Measurements from ENCODE around the gene POU2F1. TPM values are rescaled to one million over a fixed set of nuclear protein-coding genes. Genes with fewer than 3 reads are reported as not detected.
"Not testable (repeated sequence)": the region's sequence is repeated elsewhere in the genome, so short reads cannot be mapped to it uniquely, and the experiment has no call there.

The POU2F1 gene
- total RNA-seq, 1 donor from 2014 or later, result 4.0 TPM

DNA sequence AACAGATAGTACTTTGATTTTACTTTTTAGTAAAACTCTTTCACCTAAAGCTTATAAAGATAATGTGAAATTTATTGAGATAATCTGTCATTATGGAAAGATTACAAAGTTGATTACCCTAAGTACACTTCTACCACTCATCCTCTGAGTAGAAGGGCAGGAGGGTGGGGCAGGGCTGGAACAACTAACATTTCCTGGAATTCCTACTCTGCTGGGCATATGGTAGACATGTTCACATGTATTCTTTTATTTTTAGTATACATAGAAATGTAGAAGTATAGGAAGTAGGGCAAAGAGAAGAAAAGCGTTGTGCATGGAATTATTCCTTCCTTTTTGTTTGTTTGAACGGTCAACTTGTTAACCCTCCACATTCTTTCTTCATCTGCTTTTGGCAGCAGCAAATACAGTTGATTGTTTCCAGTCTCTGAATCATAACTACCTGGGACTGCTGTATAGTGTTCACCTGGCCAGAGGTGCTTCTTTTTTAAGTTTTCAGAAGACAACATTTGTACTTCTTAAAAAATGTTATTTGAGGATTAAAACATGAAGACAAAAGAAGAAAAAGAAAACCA is 85.1 kb downstream of the POU2F1 start:
- DNase-seq (ENCODE audit: low read depth in 2 of 2), result peak in 1 of 2 donors; percentile 52

GRCh38 chr1:167310732-167311131 is 90.0 kb downstream of the POU2F1 start:
- no peak for DNase-seq (ENCODE audit: low read depth in 2 of 2)

DNA sequence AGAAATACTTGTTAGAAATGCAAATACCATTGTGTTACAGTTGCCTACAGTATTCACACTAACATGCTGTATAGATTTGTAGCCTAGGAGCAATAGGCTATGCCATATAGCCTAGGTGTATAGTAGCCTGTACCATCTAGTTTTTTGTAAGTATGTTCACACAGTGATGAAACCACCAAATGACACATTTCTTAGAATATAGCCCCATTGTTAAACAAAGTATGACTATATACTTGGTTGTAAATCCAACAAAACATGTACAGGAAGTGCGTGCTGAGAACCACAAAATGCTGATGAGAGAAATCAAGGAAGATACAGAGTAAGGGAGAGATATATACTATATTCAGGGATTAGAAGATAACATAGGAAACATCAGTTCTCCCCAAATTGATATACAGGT is 92.2 kb downstream of the POU2F1 start:
- DNase-seq (ENCODE audit: low read depth in 2 of 2), result peak in 1 of 2 donors; percentile 21

DNA sequence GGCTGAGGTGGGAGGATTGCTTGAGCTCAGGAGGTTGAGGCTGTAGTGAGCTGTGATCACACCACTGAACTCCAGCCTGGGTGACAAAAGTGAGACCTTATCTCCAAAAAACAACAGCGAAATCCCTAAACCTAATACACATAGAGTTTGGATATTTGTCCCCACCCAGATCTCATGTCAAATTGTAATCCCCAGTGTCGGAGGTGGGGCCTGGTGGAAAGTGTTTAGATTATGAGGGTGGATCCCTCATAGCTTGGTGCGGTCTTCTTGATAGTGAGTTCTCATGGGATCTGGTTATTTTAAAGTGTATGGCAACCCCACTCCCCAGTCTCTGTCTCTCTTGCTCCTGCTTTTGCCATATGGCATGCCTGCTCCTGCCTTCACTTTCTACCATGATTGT is 94.0 kb downstream of the POU2F1 start:
- no peak for DNase-seq (ENCODE audit: low read depth in 2 of 2)

DNA sequence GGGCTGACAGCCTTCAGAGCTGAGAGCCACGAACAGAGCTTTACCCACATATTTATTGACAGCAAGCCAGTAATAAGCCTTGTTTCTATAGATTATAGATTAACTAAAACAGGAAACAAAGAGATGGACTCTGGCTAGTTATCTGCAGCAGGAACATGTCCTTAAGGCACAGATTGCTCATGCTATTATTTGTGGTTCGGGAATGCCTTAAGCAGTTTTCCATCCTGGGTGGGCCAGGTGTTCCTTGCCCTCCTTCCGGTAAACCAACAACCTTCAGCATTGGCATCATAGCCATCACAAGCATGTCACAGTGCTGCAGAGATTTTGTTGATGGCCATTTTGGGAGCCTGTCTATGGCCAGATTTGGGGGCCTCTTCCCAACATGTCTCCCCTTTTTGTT is 96.8 kb downstream of the POU2F1 start:
- DNase-seq (ENCODE audit: low read depth in 2 of 2), result no peak

GRCh38 chr1:167319206-167319605 is 98.5 kb downstream of the POU2F1 start:
- DNase-seq (ENCODE audit: low read depth in 2 of 2), result not testable (repeated sequence)

- DNase-seq (ENCODE audit: low read depth in 2 of 2), result no peak
Measured at GRCh38 chr1:167322483-167322882, 101.8 kb downstream of the POU2F1 start.

- no peak for DNase-seq (ENCODE audit: low read depth in 2 of 2)
Measured at GRCh38 chr1:167325151-167325550, 104.5 kb downstream of the POU2F1 start.

- no peak for DNase-seq (ENCODE audit: low read depth in 2 of 2)
Measured at GRCh38 chr1:167328306-167328815, 107.7 kb downstream of the POU2F1 start.

GRCh38 chr1:167328816-167329483 is 108.3 kb downstream of the POU2F1 start:
- no peak for DNase-seq (ENCODE audit: low read depth in 2 of 2)

- DNase-seq (ENCODE audit: low read depth in 2 of 2), result no peak
Measured at GRCh38 chr1:167330601-167331293, 110.1 kb downstream of the POU2F1 start.

- no peak for DNase-seq (ENCODE audit: low read depth in 2 of 2)
Measured at GRCh38 chr1:167331650-167332049, 111.0 kb downstream of the POU2F1 start.

GRCh38 chr1:167332503-167332902 is 111.8 kb downstream of the POU2F1 start:
- DNase-seq (ENCODE audit: low read depth in 2 of 2), result peak in 1 of 2 donors; percentile 24

DNA sequence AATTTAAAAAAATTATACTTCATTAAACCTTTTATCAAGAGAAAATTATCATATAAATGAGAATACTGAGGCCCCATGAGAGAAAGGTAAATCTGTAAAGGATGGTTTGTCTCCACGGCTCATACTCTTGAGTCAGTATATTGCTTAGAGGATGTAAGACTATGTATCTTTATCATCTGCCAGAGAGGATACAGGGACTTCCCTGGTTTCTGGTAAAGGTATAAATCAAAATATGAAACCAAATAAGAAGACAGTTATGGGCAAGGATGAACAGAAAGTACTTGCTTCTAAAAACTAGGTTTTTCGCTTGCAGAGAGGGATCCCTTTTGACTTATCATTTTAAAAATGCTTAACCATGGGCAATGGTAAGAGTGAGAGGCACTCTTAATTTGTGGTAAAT is 112.4 kb downstream of the POU2F1 start:
- no peak for DNase-seq (ENCODE audit: low read depth in 2 of 2)

GRCh38 chr1:167333703-167334102 is 113.0 kb downstream of the POU2F1 start:
- no peak for DNase-seq (ENCODE audit: low read depth in 2 of 2)

DNA sequence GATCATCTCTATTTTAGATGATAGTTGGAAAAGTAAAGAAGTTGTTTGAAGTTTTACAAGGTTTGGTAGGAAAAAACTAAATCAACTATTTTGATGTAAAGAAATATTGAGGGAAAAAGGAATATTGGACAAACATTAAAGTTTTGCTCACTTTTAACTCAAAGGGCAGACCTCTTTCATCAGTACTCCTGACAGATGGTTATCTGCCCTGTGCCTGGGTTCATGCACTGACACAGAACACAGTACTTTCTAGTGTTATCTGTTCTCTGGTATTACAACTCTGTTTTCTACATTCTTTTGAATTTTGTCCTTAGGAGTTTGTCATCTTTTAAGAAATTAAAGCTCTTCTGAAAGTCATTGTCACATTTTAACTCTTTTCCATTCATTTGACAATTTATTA is 118.7 kb downstream of the POU2F1 start:
- no peak for DNase-seq (ENCODE audit: low read depth in 2 of 2)

DNA sequence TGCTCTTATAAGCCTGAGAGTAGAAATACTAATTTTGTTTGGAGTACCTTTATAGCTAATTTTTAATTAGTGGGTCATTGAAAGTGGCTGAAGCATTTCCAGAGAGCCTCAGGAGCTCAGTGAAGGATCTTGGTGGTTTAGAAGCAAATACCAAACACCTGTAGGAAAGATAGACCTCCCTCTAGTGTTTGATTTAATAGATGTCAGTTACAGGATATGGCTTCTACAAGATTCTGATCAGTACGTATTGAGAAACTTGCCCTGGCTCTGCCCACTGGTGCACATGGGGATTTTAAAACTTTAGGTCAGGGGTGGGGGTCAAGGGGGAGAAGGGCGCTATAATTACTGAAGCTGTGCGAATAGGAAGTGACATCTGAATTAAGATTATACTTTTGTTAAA is 122.2 kb downstream of the POU2F1 start:
- no peak for DNase-seq (ENCODE audit: low read depth in 2 of 2)

DNA sequence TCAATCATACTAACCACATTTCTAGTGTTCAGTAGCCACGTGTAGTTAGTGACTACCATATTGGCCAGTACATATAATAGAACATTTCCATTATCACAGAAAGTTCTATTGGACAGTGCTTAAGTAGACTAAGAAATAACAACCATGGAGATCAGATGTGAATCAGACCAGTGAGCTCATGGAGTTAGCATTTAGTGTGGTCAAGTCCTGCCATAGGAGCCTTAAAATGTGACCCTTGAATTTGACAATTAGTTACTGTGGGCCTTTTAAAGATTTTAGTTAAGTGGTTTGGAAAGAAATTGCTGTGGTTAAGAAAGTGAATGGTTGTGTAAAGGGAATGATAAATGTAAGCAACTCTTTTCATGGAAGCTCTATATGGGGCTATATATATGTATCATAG is 123.4 kb downstream of the POU2F1 start:
- no peak for DNase-seq (ENCODE audit: low read depth in 2 of 2)

DNA sequence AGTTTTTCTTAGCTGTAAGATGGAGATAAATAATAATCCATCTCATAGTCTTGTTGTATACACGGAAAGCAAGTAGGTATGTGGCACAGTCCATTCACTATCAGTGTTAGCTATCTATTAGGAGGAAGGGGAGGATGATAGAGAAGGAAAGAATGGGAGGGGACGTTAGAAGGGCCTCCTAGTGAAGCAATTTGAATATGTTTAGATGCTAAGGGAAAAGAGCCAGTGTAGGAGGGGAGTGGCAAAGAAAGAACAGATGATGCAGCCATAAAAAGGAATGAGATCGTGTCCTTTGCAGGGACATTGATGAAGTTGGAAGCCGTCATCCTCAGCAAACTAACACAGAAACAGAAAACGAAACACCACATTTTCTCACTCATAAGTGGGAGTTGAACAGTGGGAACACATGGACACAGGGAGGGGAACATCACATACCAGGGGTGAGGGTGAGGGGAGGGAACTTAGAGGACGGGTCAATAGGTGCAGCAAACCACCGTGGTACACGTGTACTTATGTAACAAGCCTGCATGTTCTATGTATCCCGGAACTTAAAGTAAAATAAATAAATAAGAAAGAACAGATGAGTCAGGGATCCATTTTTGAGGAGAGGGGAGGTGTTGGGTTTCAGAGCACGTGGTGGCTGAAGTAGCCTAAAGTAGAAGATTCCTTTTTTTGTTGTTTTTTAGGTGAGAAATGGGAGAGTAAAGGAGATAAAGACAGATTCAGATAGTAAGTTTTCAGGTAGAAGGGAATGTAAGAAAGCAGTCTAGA is 124.1 kb downstream of the POU2F1 start:
- DNase-seq (ENCODE audit: low read depth in 2 of 2), result peak; percentile 2 to 9

GRCh38 chr1:167345386-167345733 is 124.7 kb downstream of the POU2F1 start:
- DNase-seq (ENCODE audit: low read depth in 2 of 2), result peak; percentile 40 to 54

DNA sequence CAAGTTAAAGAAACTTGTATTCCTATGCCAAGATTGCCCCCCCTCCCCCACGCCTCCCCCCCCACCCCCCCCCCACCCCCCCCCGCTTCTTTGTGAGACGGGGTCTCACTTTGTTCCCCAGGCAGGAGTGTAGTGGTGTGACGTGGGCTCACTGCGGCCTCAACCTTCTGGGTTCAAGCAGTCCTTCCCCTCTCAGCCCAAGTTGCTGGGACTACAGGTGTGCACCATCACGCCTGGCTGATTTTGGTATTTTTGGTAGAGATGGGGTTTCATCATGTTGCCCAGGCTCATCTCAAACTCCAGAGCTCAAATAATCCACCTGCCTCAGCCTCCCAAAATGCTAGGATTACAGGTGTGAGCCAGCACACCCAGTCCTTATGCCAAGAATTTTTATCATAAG is 136.6 kb downstream of the POU2F1 start:
- no peak for DNase-seq (ENCODE audit: low read depth in 2 of 2)

DNA sequence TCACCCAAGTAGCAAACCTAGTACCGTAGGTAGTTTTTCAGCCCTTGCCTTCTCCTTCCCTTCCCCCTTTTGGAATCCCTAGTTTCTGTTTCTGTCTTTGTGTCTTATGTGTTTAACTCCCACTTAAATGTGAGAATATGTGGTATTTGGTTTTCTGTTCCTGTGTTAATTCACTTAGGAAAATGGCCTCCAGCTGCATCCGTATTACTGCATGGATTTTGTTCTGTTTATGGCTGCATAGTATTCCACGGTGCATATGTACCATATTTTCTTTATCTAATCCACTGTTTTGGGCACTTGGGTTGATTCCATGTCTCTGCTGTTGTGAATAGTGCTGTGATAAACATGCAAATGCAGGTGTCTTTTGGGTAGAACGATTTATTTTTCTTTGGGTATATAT is 138.6 kb downstream of the POU2F1 start:
- DNase-seq (ENCODE audit: low read depth in 2 of 2), result no peak
